Epithelial cell of proximal tubule (primary cell): ENCODE results near the gene TEX261. TPM values are rescaled to one million over a fixed set of nuclear protein-coding genes. Genes with fewer than 3 reads are reported as not detected.

Experiments
- DNase-seq: peaks from one replicate; pipeline ENCODE4 v3.0.0-alpha.2; 2011; ENCODE audit warnings: low read depth
- H3K4me3 ChIP-seq: 2 replicates; pipeline ENCODE4 v1.5.1; 2011; ENCODE audit warnings: low read depth, mild to moderate bottlenecking, low read length
- total RNA-seq: library from RNA; depleted of rRNA; stranded (reverse); fragments of >200 nt; gene quantifications from 2 replicates; pipeline ENCODE4 v1.2.3, GENCODE V29; 2015
- TF ChIP-seq, protein P1 (sequence below): conservative IDR thresholded peaks from 2 replicates; pipeline ENCODE4 v1.5.1; 2012; ENCODE audit warnings: low read depth, mild to moderate bottlenecking, low read length

The TEX261 gene
- total RNA-seq, 1 donor from 2014 or later, result 12.3 TPM

DNA sequence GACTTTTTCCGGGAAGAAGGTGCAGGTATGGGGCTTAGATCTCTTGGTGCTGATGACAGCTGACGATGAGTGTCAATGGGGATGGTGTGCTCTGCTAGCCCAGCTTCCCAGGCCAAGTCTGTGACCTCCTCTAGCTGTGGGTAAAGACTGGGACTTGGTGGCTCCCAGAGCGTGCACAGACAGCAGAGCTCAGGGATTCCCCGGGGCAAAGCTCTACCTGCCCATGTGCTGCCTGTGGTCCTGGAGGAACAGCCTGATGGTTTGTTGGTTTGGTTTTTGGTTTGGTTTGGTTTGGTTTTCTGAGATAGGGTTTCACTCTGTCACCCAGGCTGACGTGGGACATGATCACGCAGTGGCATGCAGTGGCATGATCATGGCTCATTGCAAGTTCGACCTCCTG lies 39.8 kb downstream of the TEX261 start:
- H3K4me3 ChIP-seq, result no peak overlapping the region
- DNase-seq, result no peak
- TF ChIP-seq, protein P1, sequence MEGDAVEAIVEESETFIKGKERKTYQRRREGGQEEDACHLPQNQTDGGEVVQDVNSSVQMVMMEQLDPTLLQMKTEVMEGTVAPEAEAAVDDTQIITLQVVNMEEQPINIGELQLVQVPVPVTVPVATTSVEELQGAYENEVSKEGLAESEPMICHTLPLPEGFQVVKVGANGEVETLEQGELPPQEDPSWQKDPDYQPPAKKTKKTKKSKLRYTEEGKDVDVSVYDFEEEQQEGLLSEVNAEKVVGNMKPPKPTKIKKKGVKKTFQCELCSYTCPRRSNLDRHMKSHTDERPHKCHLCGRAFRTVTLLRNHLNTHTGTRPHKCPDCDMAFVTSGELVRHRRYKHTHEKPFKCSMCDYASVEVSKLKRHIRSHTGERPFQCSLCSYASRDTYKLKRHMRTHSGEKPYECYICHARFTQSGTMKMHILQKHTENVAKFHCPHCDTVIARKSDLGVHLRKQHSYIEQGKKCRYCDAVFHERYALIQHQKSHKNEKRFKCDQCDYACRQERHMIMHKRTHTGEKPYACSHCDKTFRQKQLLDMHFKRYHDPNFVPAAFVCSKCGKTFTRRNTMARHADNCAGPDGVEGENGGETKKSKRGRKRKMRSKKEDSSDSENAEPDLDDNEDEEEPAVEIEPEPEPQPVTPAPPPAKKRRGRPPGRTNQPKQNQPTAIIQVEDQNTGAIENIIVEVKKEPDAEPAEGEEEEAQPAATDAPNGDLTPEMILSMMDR, result no peak

DNA sequence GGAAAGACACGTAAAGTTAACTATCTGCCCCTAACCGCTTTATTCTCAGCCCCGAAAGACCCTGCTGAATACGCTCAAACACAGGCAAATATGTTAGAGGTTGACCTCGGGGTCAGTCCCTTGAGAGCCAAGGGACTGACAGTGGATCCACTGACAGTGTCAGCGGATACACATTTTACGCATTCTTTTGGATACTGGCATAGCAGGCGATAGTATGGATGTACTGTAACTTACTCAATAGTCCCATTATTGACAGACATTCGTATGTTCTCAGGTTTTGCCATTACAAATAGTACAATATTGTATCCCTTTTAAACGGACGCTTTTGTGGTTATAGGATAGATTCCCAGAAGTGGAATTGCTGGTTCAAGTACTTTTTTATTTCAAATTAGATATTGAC lies 45.6 kb downstream of the TEX261 start:
- no peak overlapping the region for H3K4me3 ChIP-seq
- TF ChIP-seq, protein P1, result no peak
- no peak for DNase-seq

DNA sequence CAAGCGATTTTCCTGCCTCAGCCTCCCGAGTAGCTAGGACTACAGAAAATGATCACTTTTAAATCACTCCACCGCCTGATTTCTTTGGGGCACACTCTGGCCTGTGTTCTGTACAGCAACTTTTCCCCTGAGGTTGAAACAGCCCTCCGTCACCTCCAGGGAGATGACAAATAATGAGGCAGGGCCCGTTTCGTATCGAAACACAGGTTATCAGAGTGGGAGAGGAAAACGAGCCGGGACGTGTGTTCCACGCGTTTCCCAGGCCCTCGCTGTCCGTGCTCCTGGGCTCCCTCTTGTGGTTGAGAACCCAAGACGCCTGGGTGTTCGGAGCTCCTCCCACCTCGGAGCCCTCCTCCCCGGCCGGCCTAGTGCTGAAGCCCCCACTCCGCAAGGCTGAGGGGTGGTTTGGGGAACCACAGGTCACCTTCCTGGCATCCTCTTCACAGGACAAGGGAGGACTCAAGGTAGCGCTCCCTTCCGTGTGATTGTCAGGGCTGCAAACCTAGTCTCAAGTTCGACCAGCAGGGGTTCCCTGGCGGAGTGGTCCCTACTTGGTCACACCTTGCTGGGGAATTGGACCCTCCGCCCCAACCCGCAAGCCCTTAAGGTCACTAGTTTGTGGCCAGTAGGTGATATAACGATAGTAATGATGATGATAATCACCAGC lies 46.2 kb downstream of the TEX261 start:
- TF ChIP-seq, protein P1, result peak; percentile 92
- no peak for DNase-seq
- H3K4me3 ChIP-seq, result peak overlapping the region; percentile 43

DNA sequence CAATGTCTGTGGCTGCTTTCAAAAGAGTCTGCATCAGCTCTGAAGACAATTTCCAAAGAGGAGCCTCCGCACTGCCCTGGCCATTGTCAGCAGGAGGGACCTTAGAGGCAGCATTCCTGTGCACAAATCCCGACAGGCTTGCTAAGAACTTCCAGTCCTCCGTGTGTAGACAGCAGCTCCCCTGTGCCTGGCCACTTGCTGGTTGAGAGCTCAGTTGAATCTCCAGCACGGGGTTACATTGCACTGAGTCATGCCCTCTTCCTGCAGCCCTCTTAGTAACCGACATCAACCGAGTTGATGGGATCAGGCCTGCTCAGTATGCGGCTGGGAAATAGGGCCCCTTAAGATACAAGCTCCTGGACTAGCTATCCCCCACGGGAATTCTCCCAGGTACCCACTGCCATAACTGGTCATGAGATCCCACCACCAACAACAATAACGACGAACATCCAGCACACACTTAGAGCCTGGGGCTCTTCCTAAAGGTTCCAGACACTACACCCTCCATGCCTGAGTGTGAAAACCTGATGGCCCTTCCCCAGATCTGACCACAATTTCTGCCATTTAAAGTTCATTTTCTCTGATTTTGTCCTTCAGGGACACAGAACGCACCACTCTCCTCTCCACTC lies 47.0 kb downstream of the TEX261 start:
- H3K4me3 ChIP-seq, result peak overlapping the region; percentile 43
- DNase-seq, result no peak
- TF ChIP-seq, protein P1, result no peak

DNA sequence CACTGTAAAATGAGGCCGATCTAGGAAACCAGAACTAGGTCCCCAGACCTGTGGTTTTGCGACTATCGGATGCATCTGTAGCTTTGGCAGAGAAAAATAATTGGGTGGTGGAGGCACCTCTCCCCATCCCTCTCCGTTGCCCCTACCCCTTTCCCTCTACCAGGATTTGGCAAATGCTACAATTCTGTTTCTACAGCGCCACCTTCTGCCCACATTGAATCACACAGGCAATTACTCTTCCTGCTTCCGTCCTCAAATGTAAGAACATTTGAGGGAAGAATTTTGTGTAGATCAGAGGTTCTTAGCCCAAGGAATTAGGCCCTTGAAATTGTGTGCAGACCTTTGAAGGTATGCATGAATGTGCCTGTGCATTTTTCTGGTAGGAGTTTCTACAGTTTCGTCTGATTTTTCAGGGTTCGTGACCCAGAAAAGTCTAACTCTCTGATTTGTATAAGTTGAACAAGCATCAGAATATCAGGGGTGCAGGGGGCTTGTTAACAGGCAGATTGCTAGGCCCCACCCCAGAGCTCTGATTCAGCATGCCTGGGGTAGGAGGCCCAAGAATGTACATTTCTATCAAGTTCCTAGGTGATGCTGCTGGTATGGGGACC lies 47.7 kb downstream of the TEX261 start:
- DNase-seq, result no peak
- TF ChIP-seq, protein P1, result peak; percentile 80
- no peak overlapping the region for H3K4me3 ChIP-seq

DNA sequence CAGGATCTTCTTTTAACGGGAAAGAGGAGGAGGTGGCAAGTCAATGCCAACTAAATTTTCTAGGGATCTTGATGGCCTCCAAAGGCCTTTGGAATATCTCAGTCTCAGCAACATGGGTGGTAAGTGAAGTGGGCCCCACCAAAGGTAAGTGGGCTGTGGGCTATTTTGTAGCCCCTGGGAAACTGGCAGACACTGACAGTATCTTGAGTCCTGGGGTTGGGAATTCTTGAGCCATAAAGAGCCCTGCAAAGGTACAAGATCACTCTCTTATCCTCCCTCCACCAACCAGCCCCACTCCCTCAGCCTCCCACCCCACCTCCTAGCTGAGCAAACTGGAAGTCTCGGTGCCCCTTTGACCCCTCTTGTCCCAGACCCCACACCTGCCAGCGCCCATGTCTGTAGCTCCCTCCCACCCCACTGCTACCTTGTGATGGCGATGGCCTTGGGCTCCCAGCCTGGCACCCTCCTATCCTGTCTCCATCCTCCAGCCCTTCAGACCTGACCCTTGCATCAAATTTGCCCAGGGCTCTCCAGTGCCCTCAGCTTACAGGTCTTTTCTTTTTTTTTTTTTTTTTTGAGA lies 50.5 kb downstream of the TEX261 start:
- no peak overlapping the region for H3K4me3 ChIP-seq
- no peak for DNase-seq
- TF ChIP-seq, protein P1, result no peak
